ENCODE results near the gene PDE4D. TPM values are rescaled to one million over a fixed set of nuclear protein-coding genes. Genes with fewer than 3 reads are reported as not detected.
A peak's percentile ranks its signal among the peaks of the same experiment; 100 is the strongest.

PDE4D gene
- total RNA-seq, 1 experiment from 2014 or later, result 2.1 TPM

- Histone ChIP-seq H2AK5ac (ENCODE audit: insufficient read length, low read length) (no peak overlapping the region), H3K14ac (ENCODE audit: insufficient read depth, low read length) (no peak overlapping the region), H3K23me2 (ENCODE audit: insufficient read length, low read depth, low read length, poor library complexity, severe bottlenecking) (no peaks in the 10 kb centered on the region), H3K56ac (ENCODE audit: insufficient read length, low read depth, low read length) (no peak overlapping the region), H3K27ac (ENCODE audit: insufficient read length, low read depth, low read length) (no peak overlapping the region), H2BK15ac (ENCODE audit: low read depth, low read length) (no peak overlapping the region), H3K4me1 (ENCODE audit: insufficient read depth, low read length) (peaks cover 3% of the 10 kb centered on the region; the same call in 1 of the 2 replicates), H4K91ac (ENCODE audit: insufficient read length, low read depth, low read length) (no peak overlapping the region), H3K4ac (ENCODE audit: low read depth, low read length) (no peak overlapping the region), H3T11ph (ENCODE audit: low read length) (no peak overlapping the region), H4K8ac (replicated peaks; ENCODE audit: insufficient read length, low read depth, low read length) (no peak overlapping the region), H3K4me2 (ENCODE audit: insufficient read depth, insufficient read length, low read length) (no peak overlapping the region), H2BK5ac (ENCODE audit: insufficient read length, low read length) (no peak overlapping the region), H3K79me1 (ENCODE audit: insufficient read depth, low read depth, low read length, poor library complexity, severe bottlenecking) (no peaks in the 10 kb centered on the region), H4K20me1 (ENCODE audit: control insufficient read depth, insufficient read depth, insufficient read length) (no peaks in the 10 kb centered on the region), H2BK120ac (ENCODE audit: low read depth, low read length, poor library complexity, severe bottlenecking) (no peak overlapping the region), H3K18ac (ENCODE audit: insufficient read length, low read depth, low read length) (no peak overlapping the region), H4K5ac (ENCODE audit: insufficient read length, low read depth, low read length) (no peak overlapping the region), H2AFZ (ENCODE audit: low read length) (peak overlapping the region; percentile 56), H3K27me3 (ENCODE audit: insufficient read depth, low read length) (no peaks in the 10 kb centered on the region), H3K79me2 (ENCODE audit: insufficient read depth, low read length) (no peaks in the 10 kb centered on the region), H2BK20ac (ENCODE audit: low read depth, low read length, poor library complexity, severe bottlenecking) (no peak overlapping the region), H3K9ac (ENCODE audit: extremely low read depth, insufficient read length, low read length) (no peak overlapping the region), H3K9me3 (ENCODE audit: control insufficient read depth, low read depth, low read length) (no peaks in the 10 kb centered on the region), H3K23ac (ENCODE audit: insufficient read length, low read depth, low read length) (no peak overlapping the region), H2BK12ac (ENCODE audit: insufficient read length, low read depth, low read length) (no peak overlapping the region)
- peaks cover 10 to 13% of the 10 kb centered on the region in 2 experiments for H3K4me1 Mint-ChIP-seq
- no peak for DNase-seq
- H3K9me3 Mint-ChIP-seq, result peaks cover 2 to 3% of the 10 kb centered on the region in 2 experiments; a peak in 2 of 5 replicates
- H3K4me3 Mint-ChIP-seq, result no peak overlapping the region
- no peak for TF ChIP-seq CTCF (conservative IDR thresholded peaks at IDR 0.05)
- no CpG with 5 or more reads among the region's 1 CpG for WGBS (ENCODE audit: extremely low coverage, insufficient read length, low lambda C conversion rate)
- peaks cover 0 to 1% (median 0%) of the 10 kb centered on the region in 3 experiments; a peak in 2 of 7 replicates for H3K36me3 Mint-ChIP-seq (ENCODE audit: insufficient read depth in 1 of 3, low read depth in 3 of 3)
- H3K27ac Mint-ChIP-seq, result no peak overlapping the region
- no peaks in the 10 kb centered on the region for H3K27me3 Mint-ChIP-seq (ENCODE audit: low read depth)
Measured at GRCh38 chr5:59491945-59492344, 401.6 kb downstream of the PDE4D start.
